Measurements from ENCODE around the gene PBX3.

DNA sequence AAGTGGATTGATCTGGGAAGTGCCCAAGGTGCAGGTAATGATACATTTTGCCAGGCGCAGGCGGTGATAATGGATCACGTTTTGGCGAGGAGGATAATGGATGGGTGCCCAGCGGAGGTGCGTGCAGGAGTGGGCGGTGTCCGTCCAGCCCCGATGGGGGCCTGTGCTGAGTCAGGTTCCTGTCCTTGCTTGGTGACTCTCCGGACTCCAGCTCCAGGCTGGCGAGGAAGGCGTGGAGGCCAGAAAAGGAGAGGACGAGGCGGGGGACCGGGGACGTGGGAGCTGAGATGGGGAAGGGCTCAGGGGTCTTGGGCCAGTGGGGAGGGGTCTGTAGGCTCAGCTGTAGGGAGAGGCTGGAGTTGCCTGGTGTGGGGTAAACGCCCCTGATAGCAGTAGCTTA, 268.3 kb downstream of the PBX3 start:
- TF ChIP-seq CTCF (IDR thresholded peaks at IDR 0.05) (no peak), POLR2AphosphoS5 (IDR thresholded peaks at IDR 0.05; ENCODE audit: insufficient read depth in 1 of 2, low read depth in 1 of 2) (no peak), POLR2A (IDR thresholded peaks at IDR 0.05) (no peak)
